Stromal cell of bone marrow (primary cell): ENCODE results near the gene C1QA.

Experiments
- DNase-seq: peaks from one replicate; pipeline ENCODE4 v3.0.0-alpha.2; 2012; ENCODE audit warnings: low read depth

The C1QA gene, protein sequence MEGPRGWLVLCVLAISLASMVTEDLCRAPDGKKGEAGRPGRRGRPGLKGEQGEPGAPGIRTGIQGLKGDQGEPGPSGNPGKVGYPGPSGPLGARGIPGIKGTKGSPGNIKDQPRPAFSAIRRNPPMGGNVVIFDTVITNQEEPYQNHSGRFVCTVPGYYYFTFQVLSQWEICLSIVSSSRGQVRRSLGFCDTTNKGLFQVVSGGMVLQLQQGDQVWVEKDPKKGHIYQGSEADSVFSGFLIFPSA

DNA sequence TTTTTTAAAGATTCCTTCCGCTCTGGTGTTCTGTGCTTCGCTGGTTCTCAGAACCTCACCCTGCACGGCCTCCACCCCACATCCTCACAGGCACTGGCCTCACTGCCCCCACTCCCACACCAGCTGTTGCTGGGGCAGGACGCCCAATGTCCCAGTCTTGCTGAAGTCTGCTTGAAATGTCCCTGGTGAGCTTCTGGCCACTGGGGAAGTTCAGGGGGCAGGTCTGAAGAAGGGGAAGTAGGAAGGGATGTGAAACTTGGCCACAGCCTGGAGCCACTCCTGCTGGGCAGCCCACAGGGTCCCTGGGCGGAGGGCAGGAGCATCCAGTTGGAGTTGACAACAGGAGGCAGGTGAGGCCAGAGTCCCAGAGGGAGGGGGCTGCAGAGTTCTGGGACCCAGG is at the start of gene C1QA:
Gene C1QA (plus strand): TSS at position 276 of the 400 bp plus-strand sequence. CDS start 989 bp downstream, outside the sequence.
- DNase-seq: no peak

DNA sequence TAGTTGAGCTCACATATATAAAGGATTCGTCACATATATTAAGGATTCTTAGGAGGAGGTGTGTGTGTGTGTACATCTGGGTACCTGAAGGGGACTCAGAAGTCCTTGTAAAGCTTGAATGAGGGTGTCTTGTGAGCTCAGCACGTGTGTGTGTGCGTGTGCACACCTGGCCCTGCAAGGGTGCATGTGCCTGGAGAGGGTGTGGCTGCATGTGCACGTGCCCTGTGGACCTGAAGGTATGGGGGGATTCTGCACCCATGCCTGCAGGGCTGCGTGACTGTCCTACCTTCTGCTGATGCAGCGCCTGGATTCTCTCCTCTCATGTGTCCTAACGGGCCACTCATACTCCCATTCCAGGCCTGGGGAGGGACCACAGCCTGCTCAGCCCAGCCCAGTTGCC is 49.2 kb upstream of the C1QA start:
- DNase-seq: no peak

DNA sequence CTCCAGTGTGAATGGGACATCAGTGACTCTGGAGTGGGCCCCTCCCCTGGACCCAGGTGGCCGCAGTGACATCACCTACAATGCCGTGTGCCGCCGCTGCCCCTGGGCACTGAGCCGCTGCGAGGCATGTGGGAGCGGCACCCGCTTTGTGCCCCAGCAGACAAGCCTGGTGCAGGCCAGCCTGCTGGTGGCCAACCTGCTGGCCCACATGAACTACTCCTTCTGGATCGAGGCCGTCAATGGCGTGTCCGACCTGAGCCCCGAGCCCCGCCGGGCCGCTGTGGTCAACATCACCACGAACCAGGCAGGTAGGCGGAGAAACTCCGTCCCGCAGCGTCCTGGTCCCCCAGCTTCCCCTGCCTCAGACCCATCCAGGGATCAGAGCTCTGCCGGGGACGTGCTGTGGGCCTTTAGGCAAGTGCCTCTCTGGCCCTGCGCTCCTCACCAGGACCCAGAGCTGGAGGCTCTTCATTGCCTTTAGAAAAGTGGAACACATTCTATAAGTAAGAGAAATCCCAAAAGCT is 47.5 kb upstream of the C1QA start:
- no peak for DNase-seq

DNA sequence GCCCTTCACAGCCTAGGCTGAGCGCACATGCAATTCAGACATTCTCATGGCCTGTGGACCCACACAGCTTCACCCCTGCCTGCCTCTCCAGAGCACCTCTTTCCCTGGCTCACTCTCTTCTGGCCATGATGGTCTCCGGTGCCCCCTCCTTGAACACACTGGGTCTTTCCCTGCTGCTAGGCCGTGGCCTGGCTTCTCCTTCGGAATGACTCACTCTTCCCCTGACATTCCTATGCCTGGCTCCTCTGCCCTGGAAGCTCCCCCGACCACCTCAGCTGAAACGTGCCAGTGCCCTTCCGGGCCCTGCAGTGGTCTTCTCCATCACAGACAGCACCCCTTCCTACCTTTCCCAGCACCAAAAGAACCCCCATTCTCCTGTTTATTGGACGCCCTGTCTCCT is 44.9 kb upstream of the C1QA start:
- no peak for DNase-seq

DNA sequence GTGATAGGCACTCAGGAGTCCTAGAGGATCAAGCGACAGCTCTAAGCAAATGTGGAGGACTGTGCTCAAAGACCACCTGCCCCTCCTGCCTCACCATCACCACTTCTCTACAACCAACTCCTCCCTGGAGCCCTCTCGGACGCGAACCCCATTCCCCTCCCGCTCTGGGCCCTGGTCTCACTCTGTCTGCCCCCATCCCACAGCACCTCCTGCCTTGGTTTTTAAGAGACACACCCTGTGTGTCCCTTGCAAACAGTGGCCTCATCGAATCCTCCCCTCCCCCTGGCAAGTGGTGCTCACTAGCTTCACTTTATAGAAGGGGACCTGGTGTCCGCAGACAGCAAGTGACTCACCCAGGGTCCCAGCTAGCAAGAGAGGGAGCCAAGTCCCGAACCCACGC is 44.4 kb upstream of the C1QA start:
- no peak for DNase-seq

DNA sequence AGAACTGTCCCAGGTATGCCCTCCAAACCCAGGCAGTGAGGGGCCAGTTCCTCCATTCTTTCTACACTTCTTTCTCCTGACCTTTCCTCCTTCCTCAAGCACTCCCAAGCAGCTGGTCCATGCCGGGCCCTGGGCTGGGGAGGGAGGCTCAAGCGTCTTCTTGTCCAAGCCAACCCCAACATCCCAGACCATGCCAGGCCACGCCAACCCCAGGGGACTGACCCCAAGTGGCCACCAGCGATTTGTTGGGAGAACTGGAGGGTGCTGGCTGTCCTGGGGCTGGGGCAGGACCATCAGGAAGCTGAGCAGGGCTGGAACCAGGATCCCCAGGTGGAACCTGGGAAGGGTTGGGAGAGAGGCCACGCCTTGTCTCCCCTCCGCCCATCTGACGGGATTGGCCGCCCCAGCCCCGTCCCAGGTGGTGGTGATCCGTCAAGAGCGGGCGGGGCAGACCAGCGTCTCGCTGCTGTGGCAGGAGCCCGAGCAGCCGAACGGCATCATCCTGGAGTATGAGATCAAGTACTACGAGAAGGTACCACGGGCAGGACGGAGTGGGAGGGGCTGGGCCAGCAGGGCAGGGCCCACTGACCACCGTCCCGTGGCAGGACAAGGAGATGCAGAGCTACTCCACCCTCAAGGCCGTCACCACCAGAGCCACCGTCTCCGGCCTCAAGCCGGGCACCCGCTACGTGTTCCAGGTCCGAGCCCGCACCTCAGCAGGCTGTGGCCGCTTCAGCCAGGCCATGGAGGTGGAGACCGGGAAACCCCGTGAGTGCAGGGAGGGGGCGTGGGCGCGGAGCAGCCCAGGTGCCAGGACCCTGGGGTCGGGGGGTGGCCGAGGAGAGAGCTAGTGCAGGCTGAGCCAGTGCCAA is 43.3 kb upstream of the C1QA start:
- DNase-seq: no peak

DNA sequence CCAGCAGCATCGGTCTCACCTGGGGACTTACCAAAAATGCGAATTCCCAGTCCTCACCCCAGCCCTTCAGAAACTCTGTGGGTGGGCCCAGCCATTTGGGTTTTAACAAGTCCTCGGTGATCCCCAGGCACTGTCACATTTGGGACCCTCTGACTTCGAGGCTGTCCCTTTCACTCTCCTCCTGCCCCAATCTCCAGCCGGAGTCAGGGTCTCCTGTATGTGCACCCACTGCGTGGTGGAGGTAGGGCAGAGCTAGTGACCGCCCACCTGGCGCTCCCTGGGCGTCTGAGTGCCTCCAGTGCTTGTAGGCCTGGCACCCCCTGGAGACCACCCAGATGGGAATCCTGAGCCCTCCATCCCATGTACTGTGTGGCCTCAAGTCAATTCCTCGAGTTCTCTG is 42.0 kb upstream of the C1QA start:
- no peak for DNase-seq

DNA sequence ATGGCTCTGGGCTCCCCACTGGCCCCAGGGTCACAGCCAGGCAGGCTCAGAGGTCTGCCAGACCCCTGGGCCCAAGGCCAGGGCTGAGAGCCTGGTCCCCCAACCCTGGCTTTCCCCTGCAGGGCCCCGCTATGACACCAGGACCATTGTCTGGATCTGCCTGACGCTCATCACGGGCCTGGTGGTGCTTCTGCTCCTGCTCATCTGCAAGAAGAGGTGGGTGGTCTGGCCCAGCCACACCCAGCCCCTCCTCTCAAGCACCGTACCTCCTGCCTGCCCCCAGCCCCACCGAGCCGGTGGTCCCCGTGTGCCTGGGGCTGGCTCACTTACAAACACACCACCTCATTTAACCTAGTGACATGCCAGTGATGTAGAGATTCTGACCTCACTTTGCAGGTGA is 41.3 kb upstream of the C1QA start:
- DNase-seq: no peak

DNA sequence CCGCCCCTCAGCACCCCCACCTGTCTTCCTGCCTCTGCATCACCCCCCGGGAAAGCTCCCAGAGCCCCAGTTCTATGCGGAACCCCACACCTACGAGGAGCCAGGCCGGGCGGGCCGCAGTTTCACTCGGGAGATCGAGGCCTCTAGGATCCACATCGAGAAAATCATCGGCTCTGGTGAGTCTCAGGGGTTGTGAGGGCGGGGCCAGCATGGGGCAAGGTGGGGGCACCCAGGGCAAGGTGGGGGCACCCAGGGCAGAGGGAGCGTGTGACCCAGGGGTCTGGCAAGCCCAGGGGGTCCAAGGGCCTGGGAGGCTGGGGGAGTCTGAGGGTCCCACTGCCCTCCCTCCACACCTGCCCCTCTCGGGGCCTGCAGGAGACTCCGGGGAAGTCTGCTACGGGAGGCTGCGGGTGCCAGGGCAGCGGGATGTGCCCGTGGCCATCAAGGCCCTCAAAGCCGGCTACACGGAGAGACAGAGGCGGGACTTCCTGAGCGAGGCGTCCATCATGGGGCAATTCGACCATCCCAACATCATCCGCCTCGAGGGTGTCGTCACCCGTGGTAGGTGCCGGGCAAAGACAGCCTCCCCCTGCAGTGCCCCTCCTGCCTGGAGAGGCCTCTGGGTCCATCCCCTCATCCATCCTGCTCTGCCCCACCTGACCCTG is 39.0 kb upstream of the C1QA start:
- DNase-seq: no peak

DNA sequence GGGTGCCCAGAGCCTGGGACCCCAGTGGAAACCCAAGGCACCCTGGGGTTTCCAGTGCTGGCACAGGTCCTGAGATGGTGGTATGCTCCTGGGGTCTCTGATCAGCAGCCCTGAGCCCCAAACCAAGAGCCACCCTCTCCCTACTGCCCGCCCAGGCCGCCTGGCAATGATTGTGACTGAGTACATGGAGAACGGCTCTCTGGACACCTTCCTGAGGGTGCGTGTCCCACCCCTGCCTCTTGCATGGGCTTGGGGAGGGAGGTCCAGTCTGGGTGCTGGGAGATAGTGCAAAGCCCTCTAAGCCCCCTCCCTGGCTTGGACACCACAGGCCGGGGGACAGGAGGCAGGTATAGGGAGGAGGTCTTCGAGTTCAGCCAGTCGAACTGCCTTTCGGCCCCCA is 38.4 kb upstream of the C1QA start:
- DNase-seq: no peak

DNA sequence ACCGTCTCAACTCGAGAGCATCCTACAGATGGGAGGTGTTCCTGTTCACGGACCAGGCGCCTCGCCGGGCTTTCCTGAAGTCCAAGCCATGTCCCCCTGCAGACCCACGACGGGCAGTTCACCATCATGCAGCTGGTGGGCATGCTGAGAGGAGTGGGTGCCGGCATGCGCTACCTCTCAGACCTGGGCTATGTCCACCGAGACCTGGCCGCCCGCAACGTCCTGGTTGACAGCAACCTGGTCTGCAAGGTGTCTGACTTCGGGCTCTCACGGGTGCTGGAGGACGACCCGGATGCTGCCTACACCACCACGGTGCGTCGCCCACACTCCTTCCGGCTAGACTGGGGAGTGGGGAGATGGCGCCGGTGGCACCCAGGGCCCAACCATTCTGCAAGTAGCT is 37.7 kb upstream of the C1QA start:
- no peak for DNase-seq

DNA sequence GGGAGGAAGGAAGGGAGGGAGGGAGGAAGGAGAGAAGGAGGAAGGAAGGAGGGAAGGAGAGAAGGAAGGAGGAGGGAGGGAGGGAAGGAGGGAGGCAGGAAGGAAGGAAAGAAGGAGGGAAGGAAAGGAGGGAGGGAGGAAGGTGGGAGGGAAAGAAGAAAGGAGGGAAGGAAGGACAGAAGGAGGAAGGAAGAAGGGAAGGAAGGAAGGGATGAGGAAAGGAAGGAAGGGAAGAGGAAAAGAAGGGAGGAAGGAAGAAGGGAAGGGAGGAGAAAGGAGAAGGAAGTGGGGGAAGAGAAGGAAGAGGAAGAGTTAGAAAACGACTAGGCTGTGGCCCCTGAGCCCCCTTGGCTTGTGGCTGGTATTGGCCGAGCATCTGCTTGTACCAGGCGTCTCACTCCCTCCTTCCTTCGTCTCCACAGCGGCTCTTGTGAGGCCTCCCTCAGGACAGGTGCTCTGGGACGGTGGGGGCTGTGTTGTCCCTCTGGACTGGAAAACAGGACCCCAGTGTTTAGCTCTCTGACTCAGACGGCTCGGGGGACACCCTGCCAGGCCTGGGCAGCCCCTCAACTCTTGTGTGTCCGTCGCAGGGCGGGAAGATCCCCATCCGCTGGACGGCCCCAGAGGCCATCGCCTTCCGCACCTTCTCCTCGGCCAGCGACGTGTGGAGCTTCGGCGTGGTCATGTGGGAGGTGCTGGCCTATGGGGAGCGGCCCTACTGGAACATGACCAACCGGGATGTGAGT is 36.2 kb upstream of the C1QA start:
- DNase-seq: no peak

DNA sequence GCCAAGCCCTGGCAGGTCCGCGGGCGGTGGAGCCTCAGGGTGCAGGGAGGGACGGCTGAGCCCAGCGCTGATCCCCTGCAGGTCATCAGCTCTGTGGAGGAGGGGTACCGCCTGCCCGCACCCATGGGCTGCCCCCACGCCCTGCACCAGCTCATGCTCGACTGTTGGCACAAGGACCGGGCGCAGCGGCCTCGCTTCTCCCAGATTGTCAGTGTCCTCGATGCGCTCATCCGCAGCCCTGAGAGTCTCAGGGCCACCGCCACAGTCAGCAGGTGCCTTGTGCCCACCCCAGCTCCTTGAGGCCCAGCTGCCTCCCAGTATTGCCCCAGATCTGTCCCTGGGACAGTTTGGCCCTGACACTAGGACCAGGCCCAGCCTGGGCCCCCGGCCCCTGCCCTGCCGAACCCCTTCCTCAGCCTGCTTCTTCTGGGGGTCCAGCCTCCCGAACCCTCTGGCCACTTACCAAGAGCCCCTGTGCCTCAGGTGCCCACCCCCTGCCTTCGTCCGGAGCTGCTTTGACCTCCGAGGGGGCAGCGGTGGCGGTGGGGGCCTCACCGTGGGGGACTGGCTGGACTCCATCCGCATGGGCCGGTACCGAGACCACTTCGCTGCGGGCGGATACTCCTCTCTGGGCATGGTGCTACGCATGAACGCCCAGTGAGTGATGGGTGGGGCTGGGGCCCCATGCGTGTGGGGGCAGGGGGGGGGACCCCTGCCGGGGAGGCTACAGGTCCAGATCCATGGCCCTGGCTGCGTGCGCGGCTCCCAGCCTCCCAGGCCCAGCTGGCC is 35.4 kb upstream of the C1QA start:
- no peak for DNase-seq

DNA sequence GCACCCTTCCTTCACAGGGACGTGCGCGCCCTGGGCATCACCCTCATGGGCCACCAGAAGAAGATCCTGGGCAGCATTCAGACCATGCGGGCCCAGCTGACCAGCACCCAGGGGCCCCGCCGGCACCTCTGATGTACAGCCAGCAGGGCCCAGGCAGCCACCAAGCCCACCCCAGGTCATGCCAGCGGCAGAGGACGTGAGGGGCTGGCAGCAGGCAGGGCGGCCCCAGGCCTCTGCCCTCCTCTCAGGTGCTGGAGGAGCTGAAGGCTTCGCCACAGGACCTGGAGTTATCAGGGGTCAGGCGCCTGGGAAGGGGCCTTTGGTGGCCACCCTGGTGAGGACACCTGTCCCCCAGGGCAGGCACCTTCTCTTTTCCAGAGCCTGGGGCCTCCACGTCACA is 34.8 kb upstream of the C1QA start:
- no peak for DNase-seq

DNA sequence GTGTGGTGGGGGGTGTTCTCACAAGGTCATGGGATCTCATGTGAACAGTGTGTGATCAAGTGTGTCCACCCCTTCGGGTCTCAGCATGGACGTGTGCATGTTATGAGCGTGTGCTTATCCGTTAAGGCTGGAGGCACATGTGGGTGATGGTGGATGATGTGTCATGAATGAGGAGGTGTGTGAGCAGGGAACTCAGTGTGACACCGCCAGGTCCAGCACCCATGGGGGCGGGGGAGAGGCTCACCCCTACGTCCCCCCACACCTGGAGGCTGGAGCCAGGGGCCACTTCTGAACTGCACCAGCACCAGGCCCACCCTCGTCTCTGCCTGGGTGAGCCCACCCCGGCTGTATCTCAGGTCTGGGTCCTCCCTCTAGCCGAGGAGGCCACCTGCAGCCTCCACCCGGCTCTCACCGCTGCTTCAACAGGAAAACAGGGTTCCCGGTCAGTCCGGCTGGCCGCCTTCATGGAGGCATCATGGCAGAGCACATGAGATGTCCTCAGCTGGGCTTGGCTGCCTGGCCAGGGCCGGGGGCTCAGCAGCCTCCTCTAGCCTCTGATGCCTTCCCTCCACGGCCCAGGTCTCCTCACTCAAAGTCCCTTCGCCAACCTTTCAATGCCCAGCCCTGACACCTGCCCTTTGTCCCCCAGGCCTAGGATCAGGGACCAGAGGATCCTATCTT is 34.2 kb upstream of the C1QA start:
- no peak for DNase-seq

DNA sequence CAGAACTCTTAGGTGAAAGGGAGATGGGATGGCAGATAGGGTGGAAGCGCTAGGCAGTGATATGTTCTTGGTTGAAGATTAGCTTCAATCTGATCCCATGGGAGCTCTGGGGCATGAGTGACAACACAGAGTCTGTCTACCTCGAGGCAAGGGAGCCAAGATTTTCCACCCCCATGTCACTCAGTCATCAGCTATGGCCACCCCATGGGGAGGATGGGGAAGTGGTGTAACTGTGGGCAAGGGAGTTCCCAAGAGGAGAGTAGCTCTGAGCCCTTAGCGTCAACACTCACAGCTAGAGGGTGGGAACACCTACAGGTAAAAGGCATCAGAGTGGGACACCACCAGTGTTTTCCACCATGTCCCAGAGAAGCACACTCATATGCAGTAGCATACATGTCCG is 30.3 kb upstream of the C1QA start:
- no peak for DNase-seq

DNA sequence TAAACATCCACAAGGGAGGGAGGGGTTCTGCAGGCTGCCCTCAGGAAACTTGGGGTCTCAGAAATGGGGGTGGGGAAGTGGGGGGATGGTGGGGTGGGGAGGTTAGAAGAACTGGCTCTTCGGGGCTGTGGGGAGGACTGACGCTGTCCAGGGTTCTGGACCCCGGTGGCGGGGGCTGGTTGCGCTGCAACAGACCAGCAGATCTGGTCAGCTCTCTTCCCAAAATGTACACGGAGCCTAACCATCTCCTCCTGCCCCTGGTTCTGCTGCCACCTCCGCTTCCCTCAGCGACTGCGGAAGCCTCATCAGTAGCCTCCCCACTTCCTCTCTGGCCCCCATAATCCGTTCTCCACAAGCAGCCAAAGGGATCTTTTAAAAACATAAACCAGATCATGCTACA is 29.3 kb upstream of the C1QA start:
- DNase-seq: no peak

DNA sequence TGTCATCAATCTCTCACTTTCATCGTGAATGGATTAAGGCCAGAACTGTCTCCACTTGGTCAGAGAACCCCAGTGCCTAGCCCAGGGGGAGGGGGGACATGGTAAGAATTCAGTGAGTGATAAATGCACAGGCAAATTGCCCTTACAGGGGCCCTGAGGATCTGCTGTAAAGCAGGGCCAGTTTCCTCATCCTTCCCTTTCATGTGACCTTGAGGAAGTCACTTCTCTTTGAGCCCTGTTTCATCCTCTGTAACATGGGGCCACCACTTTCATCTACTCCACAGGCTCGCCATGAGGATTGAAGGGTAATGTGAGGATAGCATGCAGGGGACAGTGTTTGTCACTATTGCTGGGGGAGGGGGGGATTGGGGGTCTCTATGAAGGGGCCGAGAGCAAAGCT is 28.1 kb upstream of the C1QA start:
- DNase-seq: no peak

DNA sequence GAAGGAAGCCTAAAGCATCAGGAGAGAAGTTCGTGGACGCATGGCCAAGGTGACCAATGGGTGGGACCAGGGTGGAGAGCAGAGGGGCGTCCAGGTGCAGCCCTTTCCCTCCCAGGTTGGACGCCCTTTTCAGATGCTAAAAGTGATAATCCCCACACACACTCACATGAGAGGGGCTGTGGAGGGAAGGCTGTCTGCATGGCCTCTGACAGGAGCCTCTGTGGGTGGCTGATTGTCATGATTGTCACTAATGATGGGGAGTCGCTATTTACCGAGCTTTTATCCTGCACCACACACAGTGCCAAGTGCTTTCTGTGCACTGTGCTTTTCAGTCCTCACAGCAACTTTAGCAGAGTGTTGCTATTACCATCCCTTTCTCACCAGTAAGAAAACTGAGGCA is 27.1 kb upstream of the C1QA start:
- DNase-seq: no peak

DNA sequence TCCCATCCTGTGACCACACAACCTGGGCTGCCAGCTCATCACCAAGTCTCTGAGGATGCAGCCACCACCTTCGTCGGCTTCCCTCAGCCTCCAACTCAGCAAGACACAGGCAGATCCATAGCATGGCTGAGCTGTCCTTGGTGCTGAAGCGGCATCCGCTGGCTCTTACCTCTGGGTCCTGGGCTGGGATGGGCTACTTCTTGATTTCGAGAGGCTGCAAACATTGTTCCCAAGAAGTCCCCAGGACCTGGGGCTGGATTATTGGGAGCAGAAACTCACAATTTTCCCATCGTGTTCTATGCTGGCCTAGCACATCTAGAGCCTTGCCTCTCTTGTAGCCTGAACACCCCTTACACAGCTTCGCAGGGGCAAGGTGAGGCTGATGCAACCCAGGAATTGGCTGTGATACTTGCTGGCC is 24.9 kb upstream of the C1QA start:
- peak; percentile 3 for DNase-seq
